ENCODE results near the gene MATR3. TPM values are rescaled to one million over a fixed set of nuclear protein-coding genes. Genes with fewer than 3 reads are reported as not detected.
A peak's percentile ranks its signal among the peaks of the same experiment; 100 is the strongest.

MATR3 gene
- total RNA-seq, 4 donors from 2014 or later: 270 to 549 (median 314) TPM

DNA sequence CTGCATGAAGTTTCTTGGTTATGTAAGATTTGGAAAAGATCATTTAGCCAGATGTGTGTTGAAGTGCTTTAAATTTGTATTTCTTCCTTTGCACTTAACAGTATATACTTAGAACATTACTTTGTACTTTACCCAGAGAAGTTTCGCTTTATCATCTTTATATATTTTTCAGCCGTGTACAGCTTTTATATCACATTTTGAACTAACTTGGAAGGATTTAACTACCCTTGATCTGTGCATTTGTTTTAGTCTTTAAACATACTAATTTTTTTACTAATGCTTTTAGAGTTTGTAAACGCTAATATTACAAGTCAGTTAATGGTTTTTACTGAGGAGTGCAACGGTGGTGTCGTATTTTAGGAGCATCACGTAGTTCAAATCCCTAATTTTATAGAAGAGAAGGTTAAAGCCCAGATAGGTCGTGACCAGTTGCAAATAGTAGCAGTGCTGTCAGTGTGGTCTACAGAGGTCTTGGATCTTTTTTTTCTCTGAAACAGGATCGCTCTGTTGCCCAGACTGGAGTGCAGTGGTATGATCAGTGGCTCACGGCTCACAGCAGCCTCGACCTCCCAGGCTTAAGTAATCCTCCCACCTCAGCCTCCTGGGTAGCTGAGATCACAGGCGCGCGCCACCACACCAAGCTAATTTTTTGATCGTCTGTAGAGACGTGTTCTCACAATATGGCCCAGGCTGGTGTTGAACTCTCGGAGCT is 2.0 kb downstream of the MATR3 start:
- peaks cover 25 to 31% of the 10 kb centered on the region in 2 donors for H3K4me1 ChIP-seq
- no peaks in the 10 kb centered on the region for H3K36me3 ChIP-seq
- H3K4me3 ChIP-seq: peak overlapping the region; percentile 85 to 94
- no peak for DNase-seq
- intact Hi-C loops (cut with DNase I; ENCODE audit: low total_unique reads): no loop called here
- no peak for TF ChIP-seq POLR2A (IDR thresholded peaks at IDR 0.05)
- no peak for TF ChIP-seq CTCF (IDR thresholded peaks at IDR 0.05)
- H3K27ac ChIP-seq: peak overlapping the region; percentile 99 to 100
- no peaks in the 10 kb centered on the region for H3K27me3 ChIP-seq
- no peaks in the 10 kb centered on the region for H3K9me3 ChIP-seq

DNA sequence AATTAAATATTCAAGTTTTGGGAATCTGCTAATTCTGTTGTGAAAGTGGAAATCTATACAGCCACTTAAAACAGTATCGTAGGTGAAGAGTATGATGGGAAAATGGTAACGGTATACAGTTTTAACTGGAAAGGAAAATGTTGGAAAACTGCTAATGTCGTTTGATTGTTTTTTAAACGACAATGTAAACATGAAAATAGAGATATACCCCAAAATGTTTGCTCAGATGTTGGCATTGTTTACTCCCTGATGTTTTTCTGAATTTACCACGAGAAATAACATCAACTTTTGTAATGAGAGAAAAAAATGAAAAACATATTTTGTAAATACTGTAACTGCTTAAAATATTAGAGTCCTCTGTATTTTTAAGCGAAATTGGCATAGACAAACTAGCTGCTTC is 2.7 kb downstream of the MATR3 start:
- H3K36me3 ChIP-seq: no peaks in the 10 kb centered on the region
- no peak for TF ChIP-seq POLR2A (IDR thresholded peaks at IDR 0.05)
- TF ChIP-seq CTCF (IDR thresholded peaks at IDR 0.05): no peak
- no peaks in the 10 kb centered on the region for H3K9me3 ChIP-seq
- H3K4me3 ChIP-seq: peak overlapping the region in 1 of 2 donors; percentile 85
- H3K4me1 ChIP-seq: peaks cover 25 to 35% of the 10 kb centered on the region in 2 donors
- no peak for DNase-seq
- no peaks in the 10 kb centered on the region for H3K27me3 ChIP-seq
- intact Hi-C loops (cut with DNase I; ENCODE audit: low total_unique reads): no loop called here
- H3K27ac ChIP-seq: peak overlapping the region in 1 of 2 donors; percentile 100

DNA sequence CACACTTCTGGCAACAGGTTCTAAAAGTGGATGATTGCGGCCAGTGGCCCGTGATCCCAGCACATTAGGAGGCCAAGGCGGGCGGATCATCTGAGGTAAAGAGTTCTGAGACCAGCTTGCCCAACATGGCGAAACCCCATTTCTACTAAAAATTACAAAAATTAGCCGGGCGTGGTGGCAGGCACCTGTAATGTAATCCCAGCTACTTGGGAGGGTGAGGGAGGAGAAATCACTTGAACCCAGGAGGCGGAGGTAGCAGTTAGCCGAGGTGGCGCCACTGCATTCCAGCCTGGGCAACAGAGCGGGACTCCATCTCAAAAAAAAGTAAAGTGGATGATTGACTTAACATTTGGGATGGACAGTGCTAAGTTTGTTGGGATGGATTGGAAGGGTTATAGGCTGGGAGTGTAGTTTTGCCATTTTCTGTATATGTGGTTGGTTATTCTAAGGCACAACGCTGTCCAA is 3.4 kb downstream of the MATR3 start:
- H3K4me3 ChIP-seq: no peak overlapping the region
- DNase-seq: no peak
- intact Hi-C loops (cut with DNase I; ENCODE audit: low total_unique reads): no loop called here
- no peaks in the 10 kb centered on the region for H3K36me3 ChIP-seq
- no peaks in the 10 kb centered on the region for H3K9me3 ChIP-seq
- no peaks in the 10 kb centered on the region for H3K27me3 ChIP-seq
- peaks cover 25 to 35% of the 10 kb centered on the region in 2 donors for H3K4me1 ChIP-seq
- TF ChIP-seq CTCF (IDR thresholded peaks at IDR 0.05): no peak
- no peak for TF ChIP-seq POLR2A (IDR thresholded peaks at IDR 0.05)
- peak overlapping the region in 1 of 2 donors; percentile 100 for H3K27ac ChIP-seq

DNA sequence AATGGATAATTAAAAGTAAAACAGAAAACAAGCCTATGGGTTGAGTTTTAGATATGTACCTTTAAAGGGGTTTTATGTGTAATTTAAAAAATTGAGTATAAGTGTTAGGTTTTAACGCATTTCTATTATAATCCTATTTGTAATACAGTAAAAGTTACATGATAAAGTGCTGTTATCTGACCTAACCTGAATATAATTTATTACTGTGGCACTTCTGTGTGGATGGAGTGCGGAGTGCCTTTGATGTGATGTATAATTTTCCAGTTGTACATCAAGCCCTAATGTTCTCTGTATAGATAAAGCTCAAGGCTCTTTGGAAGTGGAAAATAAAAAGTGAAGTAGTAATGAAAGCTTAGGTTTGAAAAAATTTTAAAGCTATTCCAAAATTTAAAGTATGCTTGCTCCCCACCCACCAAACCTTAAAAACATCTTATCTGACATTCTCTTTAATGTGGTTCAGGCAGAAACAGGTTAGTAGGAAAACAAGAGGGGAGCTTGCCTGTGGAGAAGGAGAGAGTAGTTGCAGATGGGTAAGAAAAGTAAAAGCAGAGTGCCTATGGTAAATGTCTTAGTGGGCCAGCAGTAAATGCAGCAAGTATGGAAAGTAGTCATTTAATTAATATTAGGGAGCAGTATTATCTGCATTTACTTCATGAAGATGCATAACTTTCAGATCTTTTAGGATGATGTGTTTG is 4.0 kb downstream of the MATR3 start:
- no peak overlapping the region for H3K4me3 ChIP-seq
- DNase-seq: no peak
- H3K27me3 ChIP-seq: no peaks in the 10 kb centered on the region
- intact Hi-C loops (cut with DNase I; ENCODE audit: low total_unique reads): no loop called here
- H3K36me3 ChIP-seq: no peaks in the 10 kb centered on the region
- H3K9me3 ChIP-seq: no peaks in the 10 kb centered on the region
- TF ChIP-seq POLR2A (IDR thresholded peaks at IDR 0.05): no peak
- no peak for TF ChIP-seq CTCF (IDR thresholded peaks at IDR 0.05)
- no peak overlapping the region for H3K27ac ChIP-seq
- H3K4me1 ChIP-seq: peaks cover 26 to 35% of the 10 kb centered on the region in 2 donors

DNA sequence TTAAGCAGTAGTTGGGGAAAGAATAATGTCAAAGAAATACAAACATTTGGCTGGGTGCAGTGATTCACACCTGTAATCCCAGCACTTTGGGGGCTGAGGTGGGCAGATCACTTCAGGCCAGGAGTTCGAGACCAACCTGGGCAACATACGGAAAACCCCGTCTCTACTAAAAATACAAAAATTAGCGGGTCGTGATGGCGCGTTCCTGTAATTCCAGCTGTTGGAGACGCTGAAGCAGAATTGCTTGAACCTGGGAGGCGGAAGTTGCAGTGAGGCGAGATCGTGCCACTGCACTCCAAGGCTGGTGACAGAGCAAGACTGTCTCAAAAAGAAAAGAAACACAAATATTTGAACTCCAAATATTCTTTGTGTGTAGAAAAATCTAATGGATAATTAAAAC is 4.7 kb downstream of the MATR3 start:
- H3K27ac ChIP-seq: no peak overlapping the region
- intact Hi-C loops (cut with DNase I; ENCODE audit: low total_unique reads): no loop called here
- no peak for DNase-seq
- H3K4me3 ChIP-seq: no peak overlapping the region
- no peaks in the 10 kb centered on the region for H3K9me3 ChIP-seq
- H3K4me1 ChIP-seq: peaks cover 32 to 40% of the 10 kb centered on the region in 2 donors
- TF ChIP-seq POLR2A (IDR thresholded peaks at IDR 0.05) (no peak), CTCF (IDR thresholded peaks at IDR 0.05) (no peak)
- no peaks in the 10 kb centered on the region for H3K36me3 ChIP-seq
- no peaks in the 10 kb centered on the region for H3K27me3 ChIP-seq

Measured in uterus (tissue), 4 donors.